HepG2 (cell line): ENCODE results near the gene CLIP2. TPM values are rescaled to one million over a fixed set of nuclear protein-coding genes. Genes with fewer than 3 reads are reported as not detected.
"Not testable (repeated sequence)": the region's sequence is repeated elsewhere in the genome, so short reads cannot be mapped to it uniquely, and the experiment has no call there.

Experiments
- NR2F1 ChIP-seq, 2 experiments: fragments of 450-650 bp in 1 of 2; formaldehyde crosslinking in 1 of 2; IDR thresholded peaks; 2 replicates each; pipeline versions ENCODE4 v1.5.0 to v1.6.1; 2016 to 2020; ENCODE audit warnings: mild to moderate bottlenecking in 1 of 2, missing compliant biosample characterization in 1 of 2, missing genetic modification reagents in 1 of 2, moderate library complexity in 1 of 2
- RXRA ChIP-seq: sonication (generic); formaldehyde crosslinking; IDR thresholded peaks from 2 replicates; pipeline ENCODE4 v1.5.1; 2020; ENCODE audit warnings: missing genetic modification reagents
- SALL1 ChIP-seq: sonication (generic); formaldehyde crosslinking; IDR thresholded peaks from 2 replicates; pipeline ENCODE4 v1.8.0; 2022; ENCODE audit warnings: mild to moderate bottlenecking, missing genetic modification reagents
- SKIL ChIP-seq: sonication (generic); formaldehyde crosslinking; IDR thresholded peaks from 2 replicates; pipeline ENCODE4 v1.8.0; 2022; ENCODE audit warnings: missing genetic modification reagents, mild to moderate bottlenecking, moderate library complexity, borderline replicate concordance
- SOX6 ChIP-seq, 2 experiments: fragments of 450-650 bp in 1 of 2; sonication (generic) in 1 of 2; formaldehyde crosslinking in 1 of 2; IDR thresholded peaks; 2 replicates each; pipeline versions ENCODE4 v1.4.0 to v1.6.1; 2017 to 2020; ENCODE audit warnings: antibody characterized with exemption in 1 of 2, mild to moderate bottlenecking in 1 of 2, missing genetic modification reagents in 1 of 2
- TEAD3 ChIP-seq: optimal IDR thresholded peaks from 2 replicates; pipeline ENCODE3; 2016; ENCODE audit warnings: borderline replicate concordance
- ZBTB38 ChIP-seq: sonication (generic); formaldehyde crosslinking; IDR thresholded peaks from 2 replicates; pipeline ENCODE4 v1.5.1; 2020; ENCODE audit warnings: mild to moderate bottlenecking, missing genetic modification reagents
- ZNF687 ChIP-seq: sonication (generic); formaldehyde crosslinking; IDR thresholded peaks from 2 replicates; pipeline ENCODE4 v1.5.1; 2020; ENCODE audit warnings: mild to moderate bottlenecking, missing genetic modification reagents, moderate library complexity
- polyA plus RNA-seq, 8 experiments: library from polyadenylated mRNA; depleted of rRNA in 3 of 8; stranded (reverse) in 7 of 8; unstranded in 1 of 8; fragments of >200 nt; fragmentation: Illumina TruSeq in 4 of 8; extraction: Trizol in 4 of 8; gene quantifications; 2 replicates each; pipeline versions ENCODE4 v1.2.1 to v1.2.3, GENCODE V29; 2011 to 2016; ENCODE audit warnings: low read depth in 4 of 8, missing spikeins in 1 of 8, mixed read lengths in 1 of 8; ENCODE audit not compliant: insufficient read depth in 1 of 8
- total RNA-seq, 5 experiments: library from RNA; depleted of rRNA; stranded (reverse); fragments of >200 nt; fragmentation: Illumina TruSeq; extraction: Trizol; gene quantifications; 2 replicates each; pipeline ENCODE4 v1.2.3, GENCODE V29; 2016; ENCODE audit warnings: low read depth in 1 of 5
- TF ChIP-seq, protein P1 (sequence below): sonication (generic); formaldehyde crosslinking; IDR thresholded peaks from 2 replicates; pipeline ENCODE4 v1.4.0; 2020; ENCODE audit warnings: missing genetic modification reagents, mild to moderate bottlenecking, borderline replicate concordance

CLIP2 gene
- total and polyA plus RNA-seq, 2 of the 13 experiments (the other 11 are each of a cell fraction or from before 2014, with no cell fraction given): 6.5 to 17.4 TPM

DNA sequence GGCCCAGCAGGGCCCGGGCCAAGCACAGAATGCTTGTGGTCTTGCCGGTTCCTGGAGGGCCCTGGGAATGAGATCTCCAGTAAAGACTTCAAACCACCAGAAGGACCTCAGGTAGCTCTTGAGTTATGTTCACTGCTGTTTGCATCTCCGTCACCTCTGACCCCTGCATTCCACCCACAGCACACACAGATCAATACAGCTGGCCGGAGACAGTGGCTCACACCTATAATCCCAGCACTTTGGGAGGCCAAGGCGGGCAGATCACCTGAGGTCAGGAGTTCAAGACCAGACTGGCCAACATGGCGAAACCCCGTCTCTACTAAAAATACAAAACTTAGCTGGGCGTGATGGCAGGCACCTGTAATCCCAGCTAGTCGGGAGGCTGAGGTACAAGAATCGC lies 40.1 kb upstream of the CLIP2 start (continued):
- TF ChIP-seq NR2F1 (CRISPR knock-in tag; IDR thresholded peaks at IDR 0.05): peak; percentile 56 to 85; a peak in 3 of 4 replicates
- peak; percentile 51; the same call in 1 of the 2 replicates for TF ChIP-seq SKIL (CRISPR knock-in tag)
- 0 out of 2 replicates have a peak, but pooled peaks have one; percentile 36 for TF ChIP-seq ZBTB38 (CRISPR knock-in tag)
- TF ChIP-seq TEAD3: peak; percentile 60
- TF ChIP-seq, protein P1, sequence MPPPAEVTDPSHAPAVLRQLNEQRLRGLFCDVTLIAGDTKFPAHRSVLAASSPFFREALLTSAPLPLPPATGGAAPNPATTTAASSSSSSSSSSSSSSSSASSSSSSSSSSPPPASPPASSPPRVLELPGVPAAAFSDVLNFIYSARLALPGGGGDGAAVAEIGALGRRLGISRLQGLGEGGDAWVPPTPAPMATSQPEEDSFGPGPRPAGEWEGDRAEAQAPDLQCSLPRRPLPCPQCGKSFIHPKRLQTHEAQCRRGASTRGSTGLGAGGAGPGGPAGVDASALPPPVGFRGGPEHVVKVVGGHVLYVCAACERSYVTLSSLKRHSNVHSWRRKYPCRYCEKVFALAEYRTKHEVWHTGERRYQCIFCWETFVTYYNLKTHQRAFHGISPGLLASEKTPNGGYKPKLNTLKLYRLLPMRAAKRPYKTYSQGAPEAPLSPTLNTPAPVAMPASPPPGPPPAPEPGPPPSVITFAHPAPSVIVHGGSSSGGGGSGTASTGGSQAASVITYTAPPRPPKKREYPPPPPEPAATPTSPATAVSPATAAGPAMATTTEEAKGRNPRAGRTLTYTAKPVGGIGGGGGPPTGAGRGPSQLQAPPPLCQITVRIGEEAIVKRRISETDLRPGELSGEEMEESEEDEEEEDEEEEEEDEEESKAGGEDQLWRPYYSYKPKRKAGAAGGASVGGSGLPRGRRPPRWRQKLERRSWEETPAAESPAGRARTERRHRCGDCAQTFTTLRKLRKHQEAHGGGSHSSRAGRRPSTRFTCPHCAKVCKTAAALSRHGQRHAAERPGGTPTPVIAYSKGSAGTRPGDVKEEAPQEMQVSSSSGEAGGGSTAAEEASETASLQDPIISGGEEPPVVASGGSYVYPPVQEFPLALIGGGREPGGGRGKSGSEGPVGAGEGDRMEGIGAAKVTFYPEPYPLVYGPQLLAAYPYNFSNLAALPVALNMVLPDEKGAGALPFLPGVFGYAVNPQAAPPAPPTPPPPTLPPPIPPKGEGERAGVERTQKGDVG (CRISPR knock-in tag): 0 out of 2 replicates have a peak, but pooled peaks have one; percentile 33
- TF ChIP-seq ZNF687: peak; percentile 46
- peak; percentile 81 for TF ChIP-seq RXRA (CRISPR knock-in tag)
- 0 out of 2 replicates have a peak, but pooled peaks have one; percentile 43 for TF ChIP-seq SALL1 (CRISPR knock-in tag)
- not testable (repeated sequence) for TF ChIP-seq SOX6 (IDR thresholded peaks at IDR 0.05)
- TF ChIP-seq SOX6 (CRISPR knock-in tag; IDR thresholded peaks at IDR 0.05): peak; percentile 31; the same call in 1 of the 2 replicates
- TF ChIP-seq, all 625 proteins: peak for 25; not testable (repeated sequence) for 600
